Type B pancreatic cell (in vitro differentiated cells): Measurements from ENCODE around the gene PLA2G7. TPM values are rescaled to one million over a fixed set of nuclear protein-coding genes. Genes with fewer than 3 reads are reported as not detected.
"Not testable (repeated sequence)": the region's sequence is repeated elsewhere in the genome, so short reads cannot be mapped to it uniquely, and the experiment has no call there.

Experiments used
- DNase-seq: peaks from one replicate; pipeline ENCODE4 v3.0.0; 2021; ENCODE audit warnings: mixed read lengths; ENCODE audit not compliant: unreplicated experiment; ENCODE audit errors: extremely low spot score
- H3K27ac Mint-ChIP-seq: 2 replicates; pipeline ENCODE4 v1.8.0; 2021; ENCODE audit warnings: mild to moderate bottlenecking, mixed read lengths
- H3K27me3 Mint-ChIP-seq: 2 replicates; pipeline ENCODE4 v1.8.0; 2021; ENCODE audit warnings: mixed read lengths
- H3K36me3 Mint-ChIP-seq: 2 replicates; pipeline ENCODE4 v1.8.0; 2021; ENCODE audit warnings: mixed read lengths
- H3K4me1 Mint-ChIP-seq: one replicate; pipeline ENCODE4 v1.8.0; 2021; ENCODE audit warnings: mixed read lengths; ENCODE audit not compliant: unreplicated experiment
- H3K4me3 Mint-ChIP-seq: 2 replicates; pipeline ENCODE4 v1.8.0; 2021; ENCODE audit warnings: mild to moderate bottlenecking, mixed read lengths
- H3K9me3 Mint-ChIP-seq: 2 replicates; pipeline ENCODE4 v1.8.0; 2021; ENCODE audit warnings: mixed read lengths
- CTCF ChIP-seq: fragments of 200-600 bp; sonication (generic); conservative IDR thresholded peaks from 2 replicates; pipeline ENCODE4 v1.5.0; 2021; ENCODE audit warnings: antibody characterized with exemption, mild to moderate bottlenecking
- total RNA-seq: library from RNA; stranded (reverse); gene quantifications from 2 replicates; pipeline ENCODE4 v1.2.1, GENCODE V29; 2021; ENCODE audit warnings: low replicate concordance

The PLA2G7 gene
- total RNA-seq, 1 donor from 2014 or later: 1.2 TPM

- H3K4me3 Mint-ChIP-seq: no peak overlapping the region
- no peaks in the 10 kb centered on the region for H3K4me1 Mint-ChIP-seq
- no peak for TF ChIP-seq CTCF
- H3K9me3 Mint-ChIP-seq: peaks cover 6% of the 10 kb centered on the region
- DNase-seq: no peak
- H3K36me3 Mint-ChIP-seq: no peaks in the 10 kb centered on the region
- H3K27ac Mint-ChIP-seq: no peak overlapping the region
- H3K27me3 Mint-ChIP-seq: no peaks in the 10 kb centered on the region
Measured at GRCh38 chr6:46764961-46765360, 29.8 kb upstream of the PLA2G7 start.

GRCh38 chr6:46764280-46764679 is 29.1 kb upstream of the PLA2G7 start:
- H3K27ac Mint-ChIP-seq, H3K4me3 Mint-ChIP-seq, H3K9me3 Mint-ChIP-seq: not testable (repeated sequence)

GRCh38 chr6:46763466-46763865 is 28.3 kb upstream of the PLA2G7 start:
- Mint-ChIP-seq H3K27ac (no peak overlapping the region), H3K36me3 (no peaks in the 10 kb centered on the region), H3K9me3 (peaks cover 6% of the 10 kb centered on the region), H3K27me3 (no peaks in the 10 kb centered on the region), H3K4me1 (no peaks in the 10 kb centered on the region), H3K4me3 (no peak overlapping the region)
- DNase-seq: no peak
- TF ChIP-seq CTCF: no peak

More at GRCh38 chr6:46764280-46764679, 29.1 kb upstream of the PLA2G7 start:
- not testable (repeated sequence) for DNase-seq, H3K27me3 Mint-ChIP-seq, H3K36me3 Mint-ChIP-seq, H3K4me1 Mint-ChIP-seq

- no peak overlapping the region for H3K4me3 Mint-ChIP-seq
- peaks cover 6% of the 10 kb centered on the region for H3K9me3 Mint-ChIP-seq
- H3K27ac Mint-ChIP-seq: no peak overlapping the region
- no peak for DNase-seq
- H3K27me3 Mint-ChIP-seq: no peaks in the 10 kb centered on the region
- no peaks in the 10 kb centered on the region for H3K36me3 Mint-ChIP-seq
- no peaks in the 10 kb centered on the region for H3K4me1 Mint-ChIP-seq
- no peak for TF ChIP-seq CTCF
Measured at GRCh38 chr6:46760925-46761324, 25.8 kb upstream of the PLA2G7 start.

GRCh38 chr6:46758960-46759753 is 24.0 kb upstream of the PLA2G7 start:
- no peak overlapping the region for H3K4me3 Mint-ChIP-seq
- no peaks in the 10 kb centered on the region for H3K27me3 Mint-ChIP-seq

More at GRCh38 chr6:46758960-46759753, 24.0 kb upstream of the PLA2G7 start:
- no peaks in the 10 kb centered on the region for H3K4me1 Mint-ChIP-seq
- no peak for DNase-seq
- no peaks in the 10 kb centered on the region for H3K36me3 Mint-ChIP-seq
- no peak overlapping the region for H3K27ac Mint-ChIP-seq
- no peak for TF ChIP-seq CTCF
- H3K9me3 Mint-ChIP-seq: no peaks in the 10 kb centered on the region
